Jurkat, Clone E6-1 (cell line): ENCODE data around the gene USP10.
"Not testable (repeated sequence)": the region's sequence is repeated elsewhere in the genome, so short reads cannot be mapped to it uniquely, and the experiment has no call there.

ENCODE experiments used
- DNase-seq: peaks from one replicate; pipeline ENCODE4 v3.0.0-alpha.2; 2011; ENCODE audit warnings: low read depth, low spot score
- H3K4me3 ChIP-seq: 2 replicates; pipeline ENCODE4 v1.5.1; 2011; ENCODE audit warnings: mild to moderate bottlenecking, low read length, control low read depth, moderate library complexity

The USP10 gene

DNA sequence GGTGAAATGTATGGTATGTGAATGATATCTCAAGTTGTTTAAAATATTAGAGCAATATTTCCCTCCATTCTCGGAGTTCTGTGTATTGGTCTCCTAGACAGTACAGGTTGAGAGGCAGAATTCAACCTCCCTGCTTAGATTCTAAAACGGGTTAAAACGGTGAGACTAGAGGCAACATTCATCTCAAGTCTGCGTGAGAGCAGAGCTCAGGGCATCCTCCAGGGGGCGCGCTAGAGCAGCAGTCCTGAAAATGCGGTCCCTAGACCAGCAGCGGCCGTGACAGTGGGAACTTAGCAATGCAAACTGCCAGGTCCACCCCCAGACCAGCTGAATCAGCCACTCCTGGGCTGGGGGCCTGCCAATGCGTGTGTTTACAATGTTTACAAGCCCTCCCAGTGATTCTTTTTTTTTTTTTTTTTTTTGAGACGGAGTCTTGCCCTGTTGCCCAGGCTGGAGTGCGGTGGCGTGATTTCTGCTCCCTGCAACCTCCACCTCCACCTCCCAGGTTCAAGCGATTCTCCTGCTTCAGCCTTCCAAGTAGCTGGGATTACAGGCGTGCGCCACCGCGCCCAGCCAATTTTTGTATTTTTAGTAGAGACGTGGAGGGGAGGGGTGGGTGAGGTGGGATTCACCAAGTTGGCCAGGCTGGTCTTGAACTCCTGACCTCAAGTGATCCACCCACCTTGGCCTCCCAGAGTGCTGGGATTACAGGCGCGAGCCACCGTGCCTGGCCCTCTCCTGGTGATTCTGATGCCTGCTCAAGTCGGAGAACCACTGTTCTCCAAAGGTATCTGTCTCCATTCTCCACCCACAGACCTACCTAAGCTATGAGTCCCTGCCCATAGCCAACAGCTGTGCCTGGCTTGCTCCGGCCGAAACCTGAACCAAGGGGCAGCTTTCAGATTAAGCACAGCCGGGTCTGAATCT is 27.3 kb upstream of the USP10 start:
- H3K4me3 ChIP-seq: no peak overlapping the region
- DNase-seq: peak; percentile 50

DNA sequence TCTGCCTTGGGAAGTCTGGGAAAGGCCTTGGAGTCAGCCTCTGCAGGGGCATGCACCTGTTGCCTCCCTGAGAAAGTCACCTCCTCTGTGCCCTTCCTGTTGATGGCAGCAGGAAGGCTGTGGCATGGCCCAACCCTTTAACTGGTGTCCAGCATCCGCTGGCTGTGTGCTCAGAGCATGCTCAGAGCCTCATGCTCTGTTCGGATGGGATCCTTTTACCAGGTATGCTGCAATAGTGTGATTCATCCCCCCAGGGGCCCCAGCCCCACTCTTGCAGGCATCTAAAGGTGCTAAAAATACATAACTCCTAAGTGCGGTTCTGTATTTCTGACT is 26.6 kb upstream of the USP10 start:
- DNase-seq: no peak
- H3K4me3 ChIP-seq: no peak overlapping the region

DNA sequence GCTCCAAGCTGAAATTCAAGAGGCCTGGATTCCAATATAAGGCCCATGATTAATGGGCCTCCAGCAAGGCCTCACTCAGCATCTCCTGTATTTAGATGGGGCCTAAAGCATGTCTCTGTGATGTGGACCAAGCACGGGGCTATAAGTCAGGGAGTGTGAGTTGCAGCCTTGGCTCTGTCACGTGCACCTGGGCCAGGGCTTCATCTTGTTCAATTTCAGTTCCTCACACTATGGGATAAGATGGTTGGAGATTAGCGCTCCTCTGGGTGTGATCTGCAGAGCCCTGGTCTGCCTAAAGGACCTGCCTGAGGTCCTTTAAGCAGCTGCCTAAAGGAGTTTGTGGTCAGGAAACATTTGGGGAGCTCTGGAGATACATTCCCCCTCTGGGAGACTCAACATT is 26.2 kb upstream of the USP10 start:
- DNase-seq: no peak
- H3K4me3 ChIP-seq: no peak overlapping the region

DNA sequence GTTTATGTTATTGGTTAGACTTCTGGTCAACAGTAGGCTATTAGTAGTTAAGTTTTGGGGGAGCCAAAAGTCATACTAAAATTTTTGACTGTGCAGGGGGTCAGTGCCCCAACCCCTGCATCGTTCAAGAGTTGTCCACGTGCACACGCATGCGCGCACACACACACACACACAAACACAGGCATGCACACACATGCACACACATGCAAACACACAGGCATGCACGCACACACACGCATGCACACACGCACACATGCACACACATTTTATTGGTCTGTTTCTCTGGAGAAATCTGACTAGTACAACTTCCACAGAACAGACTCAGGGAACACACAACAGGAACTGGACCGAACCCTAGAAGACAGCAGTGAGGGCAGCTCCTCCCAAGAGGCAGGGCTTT is 24.4 kb upstream of the USP10 start:
- H3K4me3 ChIP-seq: no peak overlapping the region
- no peak for DNase-seq

DNA sequence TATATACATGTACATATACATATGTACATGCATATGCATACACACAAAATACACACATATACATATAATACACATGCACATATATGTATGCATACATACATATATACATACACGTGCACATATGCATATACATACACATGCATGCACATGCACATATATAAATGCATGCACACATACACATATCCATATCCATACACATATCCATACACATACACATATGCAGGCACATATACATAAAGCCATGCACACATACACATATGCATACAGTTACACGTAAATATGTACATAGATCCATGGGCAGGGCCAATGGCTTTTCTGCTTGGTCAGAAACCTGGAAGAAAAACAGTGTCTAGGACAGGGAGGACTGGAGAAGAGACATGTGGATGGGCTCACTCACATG is 23.9 kb upstream of the USP10 start:
- DNase-seq: no peak
- H3K4me3 ChIP-seq: no peak overlapping the region

DNA sequence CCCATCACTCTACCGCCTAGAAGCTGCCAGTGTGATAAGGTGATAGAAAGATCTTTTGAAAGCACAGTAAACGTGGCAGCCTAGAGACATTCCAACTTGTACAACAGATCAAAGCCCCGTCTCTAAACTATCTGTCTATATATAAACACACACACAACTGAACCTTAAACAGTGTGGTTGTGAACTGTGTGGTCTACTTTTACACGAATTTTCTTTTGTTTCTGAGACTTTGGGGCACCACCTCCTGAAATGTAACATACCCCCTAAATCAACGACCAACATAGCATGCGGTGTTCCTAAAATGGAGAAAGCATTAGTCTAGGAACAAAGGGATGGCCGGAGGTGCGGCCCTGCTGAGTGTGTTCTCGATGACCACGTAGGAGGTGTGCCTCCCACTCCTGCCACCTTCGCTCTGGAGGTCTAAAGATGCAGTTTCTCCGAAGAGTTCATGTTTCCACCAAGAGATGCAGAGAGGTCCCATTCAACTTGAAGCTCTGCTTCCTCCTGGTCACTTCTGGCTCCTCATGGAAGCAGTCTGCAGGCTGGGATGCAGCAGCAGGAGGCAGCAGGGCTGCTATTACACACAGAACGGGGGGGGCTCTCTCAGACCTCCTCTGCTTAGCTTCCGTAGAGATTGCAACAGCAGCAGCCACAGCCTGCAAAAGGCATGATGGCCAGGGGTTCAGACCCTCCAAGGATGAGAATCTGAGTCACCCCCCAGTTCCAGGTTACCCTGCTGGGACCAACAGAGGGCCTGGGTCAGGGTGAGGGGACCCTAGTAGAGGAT is 22.6 kb upstream of the USP10 start:
- no peak for DNase-seq
- no peak overlapping the region for H3K4me3 ChIP-seq

DNA sequence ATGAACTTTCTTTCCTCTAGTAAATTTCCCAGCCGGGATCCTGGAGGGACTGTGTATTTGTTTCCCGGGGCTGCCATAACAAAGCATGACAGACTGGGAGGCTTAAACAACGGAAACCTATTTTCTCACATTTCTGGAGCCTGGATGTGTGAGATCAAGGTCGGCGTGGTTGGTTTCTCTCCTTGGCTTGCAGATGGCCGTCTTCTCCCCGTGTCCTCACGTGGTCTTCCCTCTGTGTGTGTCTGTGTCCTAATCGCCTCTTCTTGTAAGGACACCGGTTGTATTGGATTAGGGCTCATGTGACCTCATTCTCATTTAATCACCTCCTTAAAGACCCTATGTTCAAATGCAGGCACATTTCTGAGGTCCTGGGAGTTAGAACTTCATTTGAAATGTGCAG is 22.0 kb upstream of the USP10 start:
- H3K4me3 ChIP-seq: no peak overlapping the region
- DNase-seq: no peak

DNA sequence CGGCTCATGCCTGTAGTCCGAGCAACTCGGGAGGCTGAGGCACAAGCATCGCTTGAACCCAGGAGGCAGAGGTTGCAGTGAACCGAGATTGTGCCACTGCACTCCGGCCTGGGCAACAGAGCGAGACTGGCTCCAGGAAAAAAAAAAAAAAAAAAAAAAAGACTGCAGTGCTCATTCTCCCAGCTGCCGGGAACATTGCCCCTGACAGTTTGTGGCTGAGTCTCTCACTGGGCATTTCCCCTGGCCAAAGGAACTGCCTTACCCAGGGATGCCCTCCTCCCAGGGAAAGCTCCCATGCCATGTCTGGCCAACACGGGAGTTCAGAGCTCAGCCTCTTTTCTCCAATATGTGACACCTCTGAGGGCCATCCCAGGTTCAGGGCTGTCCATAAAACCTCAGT is 21.3 kb upstream of the USP10 start:
- DNase-seq: no peak
- H3K4me3 ChIP-seq: no peak overlapping the region

DNA sequence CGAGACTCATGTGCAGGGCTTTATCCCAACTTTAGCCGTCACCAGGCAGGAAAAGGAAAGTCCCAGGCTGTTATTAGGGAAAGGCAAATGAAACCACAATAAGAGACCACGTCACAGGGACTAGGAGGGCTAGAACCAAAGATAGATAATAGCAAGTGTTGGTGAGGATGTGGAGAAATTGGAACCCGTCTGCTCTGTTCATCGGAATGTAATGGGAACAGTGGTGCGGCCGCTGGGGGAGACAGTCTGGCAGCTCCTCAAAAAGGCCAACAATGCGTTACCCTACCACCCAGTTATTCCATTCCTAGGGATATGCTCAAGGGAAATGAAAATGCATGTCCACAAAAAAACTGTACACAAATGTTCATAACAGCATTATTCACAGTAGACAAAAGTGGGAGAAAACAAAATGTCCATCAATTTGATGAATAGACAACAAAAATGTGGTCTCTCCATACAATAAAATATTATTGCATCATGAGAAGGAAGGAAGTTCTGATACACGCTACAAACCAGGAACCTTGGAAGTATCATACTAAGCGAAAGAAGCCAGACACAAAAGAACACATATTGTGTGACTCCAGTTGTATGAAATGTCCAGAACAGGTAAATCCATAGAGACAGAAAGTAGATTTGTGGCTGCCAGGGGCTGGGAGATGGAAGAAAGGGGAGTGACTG is 19.5 kb upstream of the USP10 start:
- H3K4me3 ChIP-seq: no peak overlapping the region
- DNase-seq: no peak

DNA sequence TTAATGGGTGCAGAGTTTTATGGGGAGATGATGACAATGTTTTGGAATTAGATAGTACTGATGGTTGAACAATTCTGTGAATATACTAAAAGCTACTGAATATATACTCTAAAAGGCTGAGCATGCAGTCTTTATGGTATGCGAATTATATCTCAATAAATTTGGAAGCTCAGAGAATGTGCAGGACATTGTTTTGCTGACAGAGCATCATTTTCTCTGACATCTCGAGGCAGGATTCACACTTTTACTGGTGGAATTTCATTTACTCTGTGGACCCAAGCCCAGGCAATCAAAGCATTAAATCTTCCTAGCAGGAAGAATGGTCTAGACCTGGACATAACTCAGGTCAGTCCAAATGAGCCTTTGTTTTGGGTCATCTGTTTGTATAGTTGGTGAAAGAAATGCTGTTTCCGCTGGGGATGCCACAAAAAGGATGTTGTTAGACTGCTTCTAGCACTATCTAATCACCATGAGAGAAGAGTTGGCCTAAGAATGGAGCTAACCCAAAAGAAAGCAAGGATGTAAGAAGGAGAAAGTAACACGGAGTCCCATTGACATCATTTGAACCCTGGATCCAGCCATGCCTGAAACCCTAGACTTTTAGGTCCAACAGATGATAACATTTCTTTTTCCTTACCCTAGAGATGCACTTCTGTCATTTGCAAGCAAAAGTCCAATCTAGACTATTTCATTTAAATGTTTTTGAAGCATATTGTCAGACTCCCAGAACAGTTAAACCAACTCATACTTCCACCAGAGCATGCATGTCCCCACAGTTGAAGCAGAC is 18.8 kb upstream of the USP10 start:
- no peak for DNase-seq

DNA sequence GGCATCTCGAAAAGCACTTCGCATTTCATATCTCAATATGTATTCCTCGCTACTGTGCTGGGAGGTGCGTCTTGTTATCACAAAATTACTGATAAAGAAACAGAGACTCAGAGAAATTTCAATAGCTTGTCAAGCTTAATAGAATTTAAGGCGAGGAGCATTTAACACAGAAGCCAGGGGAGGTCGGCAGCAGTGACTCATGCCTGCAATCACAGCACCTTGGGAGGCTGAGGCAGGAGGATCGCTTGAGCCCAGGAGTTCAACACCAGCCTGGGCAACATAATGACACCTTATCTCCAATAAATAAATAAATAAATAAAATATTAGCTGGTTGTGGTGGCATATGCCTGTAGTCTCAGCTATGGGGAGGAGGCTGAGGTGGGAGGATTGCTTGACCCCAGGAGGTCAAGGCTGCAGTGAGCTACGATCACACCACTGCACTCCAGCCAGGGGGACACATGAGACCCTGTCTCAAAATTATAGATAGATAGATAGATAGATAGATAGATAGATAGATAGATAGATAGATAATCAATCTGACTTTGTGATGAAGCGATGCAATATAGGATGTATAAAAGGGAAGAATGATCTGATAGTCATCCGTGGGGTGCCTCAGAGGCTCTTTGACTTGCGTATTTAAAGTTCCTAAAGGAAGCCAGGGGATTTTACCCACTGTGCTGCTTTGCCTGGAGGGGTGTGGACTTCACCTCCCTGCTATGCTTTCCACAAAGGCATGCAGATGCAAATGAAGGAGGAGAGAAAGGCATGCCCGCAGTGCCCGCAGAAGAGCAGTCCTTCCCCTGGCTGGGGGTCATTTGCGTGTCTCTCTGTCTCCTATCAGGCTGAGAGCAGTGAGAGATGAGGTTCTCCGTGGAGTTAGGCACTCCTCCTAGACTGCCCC is 15.9 kb upstream of the USP10 start:
- no peak overlapping the region for H3K4me3 ChIP-seq
- no peak for DNase-seq

More for the DNA sequence above, 18.8 kb upstream of the USP10 start:
- H3K4me3 ChIP-seq: no peak overlapping the region

DNA sequence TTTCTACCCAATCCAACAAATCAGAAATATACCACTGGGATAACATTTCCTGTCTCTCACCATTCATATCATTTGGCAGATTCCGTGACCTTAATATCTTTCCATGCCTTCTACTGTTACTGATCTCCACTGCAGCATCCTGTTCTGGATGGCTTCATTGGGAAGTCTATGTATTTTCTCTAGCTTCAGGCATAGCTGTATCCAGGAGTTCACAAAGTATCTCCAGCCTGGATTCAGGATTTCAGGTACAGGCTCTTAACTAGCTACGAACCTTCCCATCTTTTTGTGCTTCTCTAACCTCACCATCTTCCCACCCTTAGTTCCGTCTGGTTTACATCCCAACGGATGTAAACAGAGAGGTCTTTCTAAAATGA is 15.2 kb upstream of the USP10 start:
- DNase-seq: no peak
- H3K4me3 ChIP-seq: no peak overlapping the region

DNA sequence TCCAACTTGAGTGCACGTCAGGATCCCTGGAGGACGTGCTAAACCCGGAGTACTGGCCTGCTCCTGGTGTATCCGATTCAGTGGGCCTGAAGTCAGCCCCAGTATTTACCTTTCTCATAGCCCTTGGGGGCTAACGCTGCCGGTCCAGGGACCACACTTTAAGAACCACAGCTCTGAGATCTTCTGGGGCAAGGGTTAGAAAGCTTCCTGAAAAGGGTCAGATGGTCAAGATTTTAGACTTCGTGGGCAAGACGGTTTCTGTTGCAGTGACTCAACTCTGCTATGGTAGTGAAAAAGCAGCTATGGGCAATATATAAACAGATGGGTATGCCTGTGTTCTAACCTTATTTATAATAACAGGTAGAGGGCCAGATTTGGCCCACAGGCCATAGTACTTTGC is 14.6 kb upstream of the USP10 start:
- DNase-seq: no peak
- no peak overlapping the region for H3K4me3 ChIP-seq

DNA sequence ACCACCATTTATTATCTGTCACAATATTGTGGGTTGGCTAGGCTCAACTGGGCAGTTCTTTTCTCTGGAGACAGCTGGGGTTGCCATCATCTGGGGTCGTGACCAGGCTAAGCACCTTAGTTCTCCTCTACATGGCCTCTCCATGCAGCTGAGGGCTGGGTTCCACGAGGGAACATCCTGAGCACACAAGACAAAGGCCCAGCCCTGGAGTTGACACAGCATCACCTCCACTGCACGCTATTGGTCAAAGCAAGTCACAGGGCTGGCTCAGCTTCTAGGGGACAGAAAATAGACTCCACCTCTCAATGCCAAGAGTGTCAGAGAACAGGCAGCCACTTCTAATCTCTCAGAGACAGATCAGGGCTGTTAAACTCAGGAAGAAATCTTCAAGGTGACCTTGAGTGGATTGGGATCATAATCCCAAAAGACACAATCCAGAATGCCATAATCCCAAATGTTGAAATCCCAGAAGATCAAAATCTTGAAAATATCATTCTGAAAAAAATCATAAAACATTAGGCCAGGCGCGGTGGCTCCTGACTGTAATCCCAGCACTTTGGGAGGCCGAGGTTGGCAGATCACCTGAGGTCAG is 13.0 kb upstream of the USP10 start:
- DNase-seq: no peak
- H3K4me3 ChIP-seq: no peak overlapping the region

DNA sequence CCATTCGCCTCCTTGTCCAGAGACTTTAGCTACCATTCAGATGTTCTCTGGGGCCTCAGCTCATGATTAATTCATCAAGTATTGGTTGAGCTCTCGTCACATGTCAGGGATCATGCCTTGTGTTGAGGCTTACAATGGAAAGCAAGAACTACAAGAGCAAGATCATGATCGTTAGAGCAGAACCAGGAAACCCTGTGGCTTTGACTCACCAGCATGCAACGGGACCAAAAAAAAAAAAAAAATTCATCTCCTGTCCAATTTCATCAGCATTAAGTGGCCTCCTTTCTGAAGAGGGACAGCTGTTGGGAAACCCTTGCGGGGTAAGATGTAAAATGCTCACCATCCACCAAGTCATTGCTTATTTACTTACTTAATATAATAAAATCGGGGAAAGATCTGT is 12.1 kb upstream of the USP10 start:
- no peak for DNase-seq
- no peak overlapping the region for H3K4me3 ChIP-seq

DNA sequence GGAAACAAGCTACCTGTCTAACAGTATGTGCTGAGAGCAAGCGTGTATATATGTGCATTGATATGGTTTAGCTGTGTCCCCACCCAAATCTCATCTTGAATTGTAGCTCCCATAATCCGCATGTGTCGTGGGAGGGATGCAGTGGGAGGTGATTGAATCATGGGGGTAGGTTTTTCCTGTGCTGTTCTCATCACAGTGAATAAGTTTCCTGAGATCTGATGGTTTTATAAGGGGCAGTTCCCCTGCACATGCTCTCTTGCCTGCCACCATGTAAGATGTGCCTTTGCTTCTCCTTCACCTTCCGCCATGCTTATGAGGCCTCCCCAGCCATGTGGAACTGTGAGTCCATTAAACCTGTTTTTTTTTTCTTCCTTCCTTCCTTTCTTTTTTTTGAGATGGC is 11.6 kb upstream of the USP10 start:
- not testable (repeated sequence) for DNase-seq, H3K4me3 ChIP-seq

DNA sequence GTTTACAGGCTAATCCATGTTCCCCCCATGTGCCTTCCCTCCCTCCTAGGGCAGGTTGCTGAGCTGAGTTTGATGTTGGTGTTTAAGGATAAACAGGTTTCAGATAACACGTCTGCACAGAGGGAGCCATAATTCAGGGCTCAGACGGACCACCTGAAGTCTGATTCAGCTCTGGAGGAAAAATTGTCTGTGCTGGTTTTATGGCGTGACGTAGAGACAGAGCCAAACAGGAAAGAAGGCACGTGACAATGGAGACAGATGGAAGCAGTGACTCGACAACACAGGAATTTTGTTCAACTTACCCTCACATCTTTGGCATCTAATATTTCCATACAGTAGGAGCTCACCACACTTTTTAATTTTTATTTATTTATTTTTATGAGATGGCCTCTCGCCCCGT is 10.7 kb upstream of the USP10 start:
- DNase-seq: no peak
- no peak overlapping the region for H3K4me3 ChIP-seq
